PC-3 (cell line): ENCODE measurements around the gene CCDC85B.

Source experiments
- EZH2 ChIP-seq: fragments of 300-600 bp; sonication (generic); IDR thresholded peaks from one replicate; pipeline ENCODE4 v1.6.1; 2017; ENCODE audit warnings: antibody characterized with exemption, mild to moderate bottlenecking, low read length; ENCODE audit not compliant: unreplicated experiment
- TF ChIP-seq, protein P1 (sequence below): fragments of 300-600 bp; sonication (generic); conservative IDR thresholded peaks from 2 replicates; pipeline ENCODE4 v1.5.1; 2017; ENCODE audit warnings: antibody characterized with exemption, low read depth, mild to moderate bottlenecking, low read length

DNA sequence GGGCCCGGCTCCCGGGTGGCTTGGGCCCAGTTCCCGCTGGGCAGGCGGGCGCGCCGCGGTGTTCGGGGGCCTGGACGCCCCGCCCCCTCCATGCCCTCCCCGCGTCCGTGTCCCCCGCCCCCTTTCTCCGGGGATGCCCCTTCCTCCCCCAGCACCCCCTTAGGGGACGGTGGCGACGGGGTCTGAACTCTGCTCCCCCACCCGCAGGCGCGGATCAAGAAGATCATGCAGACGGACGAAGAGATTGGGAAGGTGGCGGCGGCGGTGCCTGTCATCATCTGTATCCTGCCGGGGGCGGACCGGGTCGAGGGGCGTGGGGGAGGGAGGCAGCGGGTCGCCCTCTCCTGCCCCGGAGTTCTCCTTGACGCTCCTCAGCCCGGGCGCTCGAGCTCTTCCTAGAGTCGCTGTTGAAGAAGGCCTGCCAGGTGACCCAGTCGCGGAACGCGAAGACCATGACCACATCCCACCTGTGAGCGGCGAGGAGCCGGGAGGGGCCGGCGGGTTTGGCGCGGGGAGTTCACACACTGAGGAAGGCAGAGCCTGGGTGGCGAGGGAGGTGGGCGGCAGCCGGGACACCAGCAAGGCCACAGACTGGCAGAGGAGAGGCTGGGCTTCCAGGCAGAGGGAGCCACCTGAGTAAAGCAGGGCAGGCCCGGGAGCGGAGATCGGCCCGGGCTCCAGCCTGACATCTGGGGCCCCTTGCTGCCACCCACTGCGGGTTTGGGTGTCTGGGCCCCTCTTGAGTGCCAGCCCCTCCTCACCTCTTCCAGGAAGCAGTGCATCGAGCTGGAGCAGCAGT lies 29.3 kb downstream of the CCDC85B start:
- TF ChIP-seq, protein P1, sequence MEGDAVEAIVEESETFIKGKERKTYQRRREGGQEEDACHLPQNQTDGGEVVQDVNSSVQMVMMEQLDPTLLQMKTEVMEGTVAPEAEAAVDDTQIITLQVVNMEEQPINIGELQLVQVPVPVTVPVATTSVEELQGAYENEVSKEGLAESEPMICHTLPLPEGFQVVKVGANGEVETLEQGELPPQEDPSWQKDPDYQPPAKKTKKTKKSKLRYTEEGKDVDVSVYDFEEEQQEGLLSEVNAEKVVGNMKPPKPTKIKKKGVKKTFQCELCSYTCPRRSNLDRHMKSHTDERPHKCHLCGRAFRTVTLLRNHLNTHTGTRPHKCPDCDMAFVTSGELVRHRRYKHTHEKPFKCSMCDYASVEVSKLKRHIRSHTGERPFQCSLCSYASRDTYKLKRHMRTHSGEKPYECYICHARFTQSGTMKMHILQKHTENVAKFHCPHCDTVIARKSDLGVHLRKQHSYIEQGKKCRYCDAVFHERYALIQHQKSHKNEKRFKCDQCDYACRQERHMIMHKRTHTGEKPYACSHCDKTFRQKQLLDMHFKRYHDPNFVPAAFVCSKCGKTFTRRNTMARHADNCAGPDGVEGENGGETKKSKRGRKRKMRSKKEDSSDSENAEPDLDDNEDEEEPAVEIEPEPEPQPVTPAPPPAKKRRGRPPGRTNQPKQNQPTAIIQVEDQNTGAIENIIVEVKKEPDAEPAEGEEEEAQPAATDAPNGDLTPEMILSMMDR: no peak
- no peak for TF ChIP-seq EZH2
